ENCODE data around the gene ZFYVE21.

The ZFYVE21 gene

GRCh38 chr14:103705504-103706284, 9.9 kb upstream of the ZFYVE21 start:
- Histone ChIP-seq H3K9ac (ENCODE audit: low read depth, low read length) (no peak overlapping the region), H3K36me3 (ENCODE audit: insufficient read depth, low read length) (peaks cover 8% of the 10 kb centered on the region; the same call in 1 of the 2 replicates), H3K9me3 (ENCODE audit: control insufficient read depth, insufficient read depth, low read length) (no peaks in the 10 kb centered on the region), H3K4me1 (ENCODE audit: insufficient read depth, low read length) (0 out of 2 replicates have a peak, but pooled peaks cover 2% of the 10 kb centered on the region)

- peaks cover 9% of the 10 kb centered on the region; the same call in 1 of the 2 replicates for H3K4me1 ChIP-seq (ENCODE audit: insufficient read depth, low read length)
- peaks cover 8% of the 10 kb centered on the region; the same call in 1 of the 2 replicates for H3K36me3 ChIP-seq (ENCODE audit: insufficient read depth, low read length)
- H3K9ac ChIP-seq (ENCODE audit: low read depth, low read length) = no peak overlapping the region
- no peaks in the 10 kb centered on the region for H3K9me3 ChIP-seq (ENCODE audit: control insufficient read depth, insufficient read depth, low read length)
Measured at GRCh38 chr14:103706551-103707328, 8.9 kb upstream of the ZFYVE21 start.

- no peaks in the 10 kb centered on the region for H3K9me3 ChIP-seq (ENCODE audit: control insufficient read depth, insufficient read depth, low read length)
- H3K36me3 ChIP-seq (ENCODE audit: insufficient read depth, low read length) = peaks cover 8% of the 10 kb centered on the region; the same call in 1 of the 2 replicates
- peaks cover 9% of the 10 kb centered on the region; the same call in 1 of the 2 replicates for H3K4me1 ChIP-seq (ENCODE audit: insufficient read depth, low read length)
- H3K9ac ChIP-seq (ENCODE audit: low read depth, low read length) = no peak overlapping the region
Measured at GRCh38 chr14:103707329-103708263, 8.0 kb upstream of the ZFYVE21 start.

GRCh38 chr14:103708750-103709187, 6.8 kb upstream of the ZFYVE21 start:
- H3K9me3 ChIP-seq (ENCODE audit: control insufficient read depth, insufficient read depth, low read length) = no peaks in the 10 kb centered on the region

GRCh38 chr14:103709814-103710213, 5.8 kb upstream of the ZFYVE21 start:
- H3K36me3 ChIP-seq (ENCODE audit: insufficient read depth, low read length) = peaks cover 8% of the 10 kb centered on the region; the same call in 1 of the 2 replicates
- peaks cover 9% of the 10 kb centered on the region; the same call in 1 of the 2 replicates for H3K4me1 ChIP-seq (ENCODE audit: insufficient read depth, low read length)
- H3K9me3 ChIP-seq (ENCODE audit: control insufficient read depth, insufficient read depth, low read length) = no peaks in the 10 kb centered on the region
- no peak overlapping the region for H3K9ac ChIP-seq (ENCODE audit: low read depth, low read length)

More at GRCh38 chr14:103708750-103709187, 6.8 kb upstream of the ZFYVE21 start:
- Histone ChIP-seq H3K4me1 (ENCODE audit: insufficient read depth, low read length) (peaks cover 9% of the 10 kb centered on the region; the same call in 1 of the 2 replicates), H3K9ac (ENCODE audit: low read depth, low read length) (no peak overlapping the region), H3K36me3 (ENCODE audit: insufficient read depth, low read length) (peaks cover 8% of the 10 kb centered on the region; the same call in 1 of the 2 replicates)

- Histone ChIP-seq H3K4me1 (ENCODE audit: insufficient read depth, low read length) (peaks cover 9% of the 10 kb centered on the region; the same call in 1 of the 2 replicates), H3K36me3 (ENCODE audit: insufficient read depth, low read length) (peaks cover 7% of the 10 kb centered on the region; the same call in 1 of the 2 replicates), H3K9ac (ENCODE audit: low read depth, low read length) (no peak overlapping the region), H3K9me3 (ENCODE audit: control insufficient read depth, insufficient read depth, low read length) (no peaks in the 10 kb centered on the region)
Measured at GRCh38 chr14:103710771-103711377, 4.7 kb upstream of the ZFYVE21 start.

GRCh38 chr14:103711516-103712431, 3.8 kb upstream of the ZFYVE21 start:
- Histone ChIP-seq H3K36me3 (ENCODE audit: insufficient read depth, low read length) (no peaks in the 10 kb centered on the region), H3K4me1 (ENCODE audit: insufficient read depth, low read length) (peaks cover 12% of the 10 kb centered on the region), H3K9ac (ENCODE audit: low read depth, low read length) (no peak overlapping the region)

GRCh38 chr14:103712633-103713247, 2.9 kb upstream of the ZFYVE21 start:
- Histone ChIP-seq H3K4me1 (ENCODE audit: insufficient read depth, low read length) (peaks cover 14% of the 10 kb centered on the region), H3K9ac (ENCODE audit: low read depth, low read length) (no peak overlapping the region), H3K36me3 (ENCODE audit: insufficient read depth, low read length) (no peaks in the 10 kb centered on the region; the same call in 1 of the 2 replicates), H3K9me3 (ENCODE audit: control insufficient read depth, insufficient read depth, low read length) (no peaks in the 10 kb centered on the region)

More at GRCh38 chr14:103711516-103712431, 3.8 kb upstream of the ZFYVE21 start:
- no peaks in the 10 kb centered on the region for H3K9me3 ChIP-seq (ENCODE audit: control insufficient read depth, insufficient read depth, low read length)

GRCh38 chr14:103713304-103714062, 2.1 kb upstream of the ZFYVE21 start:
- H3K36me3 ChIP-seq (ENCODE audit: insufficient read depth, low read length) = no peaks in the 10 kb centered on the region; the same call in 1 of the 2 replicates
- H3K9me3 ChIP-seq (ENCODE audit: control insufficient read depth, insufficient read depth, low read length) = no peaks in the 10 kb centered on the region
- H3K9ac ChIP-seq (ENCODE audit: low read depth, low read length) = no peak overlapping the region; the same call in 1 of the 2 replicates
- H3K4me1 ChIP-seq (ENCODE audit: insufficient read depth, low read length) = peaks cover 14% of the 10 kb centered on the region

GRCh38 chr14:103714063-103714724, 1.4 kb upstream of the ZFYVE21 start:
- Histone ChIP-seq H3K9ac (ENCODE audit: low read depth, low read length) (peak overlapping the region; percentile 78), H3K9me3 (ENCODE audit: control insufficient read depth, insufficient read depth, low read length) (no peaks in the 10 kb centered on the region), H3K4me1 (ENCODE audit: insufficient read depth, low read length) (peaks cover 14% of the 10 kb centered on the region), H3K36me3 (ENCODE audit: insufficient read depth, low read length) (no peaks in the 10 kb centered on the region; the same call in 1 of the 2 replicates)

- peak overlapping the region; percentile 74 for H3K9ac ChIP-seq (ENCODE audit: low read depth, low read length)
- H3K4me1 ChIP-seq (ENCODE audit: insufficient read depth, low read length) = peaks cover 7% of the 10 kb centered on the region
- H3K36me3 ChIP-seq (ENCODE audit: insufficient read depth, low read length) = no peaks in the 10 kb centered on the region; the same call in 1 of the 2 replicates
- no peaks in the 10 kb centered on the region for H3K9me3 ChIP-seq (ENCODE audit: control insufficient read depth, insufficient read depth, low read length)
Measured at GRCh38 chr14:103716091-103716801, 636 bp downstream of the ZFYVE21 start.
